Activated CD4-positive, alpha-beta T cell treated with anti-CD3 and anti-CD28 coated beads, Interleukin-10, Interleukin-2, amounts not matched to agents 100 ng/mL and 50 ng/mL, durations not matched to agents 16 hours and 8 hours (primary cell): Measurements from ENCODE around the gene PPL.
"Not testable (repeated sequence)": the region's sequence is repeated elsewhere in the genome, so short reads cannot be mapped to it uniquely, and the experiment has no call there.

ENCODE experiments used
- DNase-seq: peaks from one replicate; pipeline ENCODE4 v3.0.0-alpha.2; 2020

Gene PPL

DNA sequence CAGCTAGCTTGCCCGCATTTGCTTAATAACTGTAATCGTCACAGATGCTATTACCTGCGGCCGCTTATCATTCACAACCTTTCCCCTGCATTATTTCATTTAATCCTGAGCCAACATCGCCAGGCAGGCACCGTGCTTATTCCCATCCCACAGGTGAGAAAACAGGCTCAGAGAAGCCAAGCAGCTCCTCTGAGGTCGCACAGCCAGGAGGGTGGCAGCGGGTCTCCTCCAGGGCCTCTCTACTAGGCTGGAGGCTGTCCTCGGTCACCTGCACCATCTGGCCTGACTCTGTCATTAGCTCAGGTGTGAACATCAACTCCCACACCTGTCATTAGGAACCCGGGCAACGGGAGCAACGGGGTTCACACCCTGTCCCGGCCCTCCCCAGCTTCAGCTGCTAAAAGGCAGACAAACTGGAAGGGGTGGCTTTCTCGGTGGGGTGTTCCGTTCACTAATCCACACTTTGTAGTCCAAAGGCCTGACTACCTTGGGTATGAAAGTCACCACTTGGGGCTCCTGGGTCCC lies 3.0 kb downstream of the PPL start:
- no peak for DNase-seq

DNA sequence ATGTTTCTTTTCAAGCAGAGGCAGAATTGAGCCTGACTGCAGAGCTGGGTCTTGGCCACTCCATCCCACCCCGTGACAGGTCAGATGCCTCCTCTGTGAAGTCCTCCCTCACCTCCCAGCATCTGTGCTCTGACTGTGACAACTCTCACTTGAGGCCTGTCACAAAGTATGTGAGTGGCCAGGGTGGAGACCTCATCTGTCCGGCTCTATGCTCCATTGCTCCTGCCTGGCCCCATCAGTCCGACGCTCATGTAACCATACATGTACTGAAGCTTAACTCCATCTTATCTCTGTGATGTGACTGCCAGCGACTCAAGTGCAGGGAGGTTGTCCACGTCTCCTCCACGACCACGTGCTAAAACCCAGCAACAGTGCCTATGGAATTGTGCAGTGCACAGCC lies 3.5 kb downstream of the PPL start:
- no peak for DNase-seq

DNA sequence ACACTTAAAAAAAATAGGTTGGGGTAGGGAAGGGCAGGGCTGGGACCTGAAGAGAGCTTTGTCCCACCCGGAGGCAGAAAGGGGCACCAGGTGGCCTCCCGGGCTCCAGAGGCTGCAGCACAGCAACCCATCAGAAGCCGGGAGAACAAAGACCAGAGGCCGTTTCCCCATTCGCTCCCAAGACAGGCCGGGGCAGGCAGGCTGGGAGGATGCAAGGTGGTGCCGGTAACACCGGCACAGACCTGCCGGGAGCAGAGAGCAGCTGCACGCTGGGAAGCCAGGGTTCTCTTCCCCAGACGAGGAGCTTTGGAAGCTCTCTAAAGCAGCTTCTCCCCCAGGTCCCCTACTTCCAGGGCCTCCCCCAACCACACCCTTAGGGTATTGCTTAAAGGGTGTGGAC lies 5.6 kb downstream of the PPL start:
- no peak for DNase-seq

- not testable (repeated sequence) for DNase-seq
Observed at GRCh38 chr16:4929619-4930018, 7.3 kb downstream of the PPL start.

- no peak for DNase-seq
Observed at GRCh38 chr16:4928227-4928626, 8.7 kb downstream of the PPL start.

- DNase-seq: no peak
Observed at GRCh38 chr16:4927661-4928060, 9.3 kb downstream of the PPL start.

- DNase-seq: no peak
Observed at GRCh38 chr16:4926928-4927327, 10.0 kb downstream of the PPL start.

GRCh38 chr16:4925791-4926190 lies 11.2 kb downstream of the PPL start:
- DNase-seq: no peak

- DNase-seq: no peak
Observed at GRCh38 chr16:4925293-4925607, 11.7 kb downstream of the PPL start.

- no peak for DNase-seq
Observed at GRCh38 chr16:4924593-4925292, 12.2 kb downstream of the PPL start.

DNA sequence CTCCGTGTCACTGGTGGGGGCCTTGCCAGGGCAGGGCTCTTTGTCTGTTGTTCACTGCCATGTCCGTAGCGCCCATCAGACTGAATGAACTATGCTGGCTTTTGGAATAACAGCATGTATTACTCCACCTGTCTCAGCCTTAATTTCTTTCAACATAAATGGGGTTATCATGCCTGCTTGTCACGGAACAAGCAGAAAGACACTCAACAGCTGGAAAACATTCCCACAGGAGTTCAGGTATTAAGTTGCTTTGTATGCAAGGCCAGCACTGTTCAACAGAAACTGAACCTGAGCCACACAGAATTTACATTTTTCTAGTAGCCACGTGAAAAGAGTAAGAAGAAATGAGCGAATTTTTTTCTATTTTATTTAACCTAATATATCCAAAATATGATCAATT lies 13.1 kb downstream of the PPL start:
- no peak for DNase-seq

DNA sequence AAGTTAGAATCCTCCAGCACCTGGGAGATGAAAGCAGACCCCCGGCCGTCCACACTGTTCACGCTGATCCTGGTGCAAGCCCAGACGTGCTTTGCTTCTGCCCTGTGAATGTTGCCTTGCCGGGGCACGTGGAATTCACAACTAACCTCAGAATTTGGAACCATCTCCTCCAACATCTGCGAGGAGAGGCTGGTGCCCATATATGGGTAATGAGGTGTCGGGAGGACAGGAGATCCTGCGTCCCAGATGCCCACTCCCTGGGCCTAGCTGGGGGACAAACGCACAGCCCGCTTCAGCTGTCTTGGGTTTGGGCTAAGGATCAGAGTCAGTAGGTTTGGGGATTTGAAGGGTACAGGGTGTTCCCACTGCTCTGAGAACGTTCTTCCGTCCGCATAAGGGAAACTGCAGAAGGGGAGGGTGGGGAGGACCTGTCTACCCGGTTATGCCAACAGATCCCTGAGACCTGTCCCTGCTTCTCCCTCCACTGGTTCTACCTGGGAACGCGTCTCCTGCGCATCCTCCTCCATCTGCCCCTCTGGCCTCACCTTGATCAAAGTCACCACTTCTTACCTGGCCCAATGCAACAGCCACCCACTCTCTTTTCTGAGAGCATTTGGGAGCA lies 14.1 kb downstream of the PPL start:
- no peak for DNase-seq

DNA sequence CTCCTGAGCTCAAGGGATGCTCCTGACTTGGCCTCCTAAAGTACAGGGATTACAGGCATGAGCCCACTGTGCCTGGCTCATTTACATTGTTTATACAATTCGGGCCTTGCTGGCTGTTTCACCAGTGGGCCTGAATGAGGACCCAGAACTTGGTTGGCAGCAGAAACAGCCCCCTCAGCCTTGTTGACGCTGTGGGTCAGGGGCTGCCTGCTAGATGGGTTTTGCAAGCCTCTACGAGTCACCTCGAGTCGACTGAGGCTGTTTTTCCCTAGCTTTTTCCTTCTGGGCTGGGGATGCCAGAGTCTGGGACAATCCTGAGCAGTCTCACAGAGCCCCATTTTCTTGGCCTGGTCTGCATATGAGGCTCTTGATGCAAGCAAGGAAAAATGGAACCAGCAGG lies 16.1 kb downstream of the PPL start:
- DNase-seq: no peak

DNA sequence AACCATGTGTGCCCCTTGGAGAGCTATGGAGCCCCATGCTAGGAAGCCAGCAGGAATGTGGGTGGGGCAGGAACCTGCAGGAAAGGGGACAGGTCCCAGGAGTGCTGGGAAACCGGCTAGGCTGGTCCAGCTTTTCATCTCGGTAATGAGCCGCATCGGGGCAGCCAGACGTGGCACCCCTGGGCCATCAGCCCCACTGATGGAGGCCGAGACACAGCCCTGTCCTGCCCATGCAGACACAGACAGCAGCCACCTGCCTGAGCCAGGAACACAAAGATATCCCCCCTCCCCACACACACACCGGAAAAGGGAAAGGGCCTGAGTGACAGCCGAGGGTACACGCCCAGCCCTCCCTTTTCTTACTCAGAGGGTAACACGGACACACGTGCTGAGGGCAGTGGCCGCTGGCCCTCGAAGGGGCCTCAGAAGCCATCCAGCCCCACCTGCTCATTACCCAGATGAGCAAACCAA lies 18.1 kb downstream of the PPL start:
- no peak for DNase-seq

- DNase-seq: no peak
Observed at GRCh38 chr16:4917117-4917516, 19.8 kb downstream of the PPL start.

DNA sequence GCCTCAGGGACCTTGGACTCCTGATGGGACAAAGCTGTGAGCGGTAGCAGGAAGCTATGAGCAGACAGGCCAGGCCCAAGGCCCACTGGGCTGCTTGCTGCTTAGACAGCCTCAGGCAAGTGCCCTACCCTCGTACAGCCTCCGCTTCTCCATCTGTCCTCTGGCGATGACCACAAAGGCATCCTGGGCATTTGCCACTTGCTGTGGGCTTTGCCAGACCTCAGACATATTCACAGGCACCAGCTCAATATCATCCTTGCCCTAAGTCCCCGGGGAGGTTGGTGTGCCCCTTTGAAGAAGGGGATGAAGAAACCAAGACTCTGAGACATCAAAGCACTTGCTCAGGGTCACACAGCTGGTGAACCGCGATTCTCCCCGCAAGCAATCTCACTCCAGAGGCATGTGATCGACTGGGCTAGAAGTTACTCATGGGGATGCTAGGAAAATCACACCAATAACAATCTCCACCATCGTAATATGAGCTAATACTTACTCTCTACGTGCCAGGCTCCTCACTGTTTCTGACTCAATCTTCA lies 21.7 kb downstream of the PPL start:
- DNase-seq: no peak

- no peak for DNase-seq
Observed at GRCh38 chr16:4914528-4915225, 22.3 kb downstream of the PPL start.

DNA sequence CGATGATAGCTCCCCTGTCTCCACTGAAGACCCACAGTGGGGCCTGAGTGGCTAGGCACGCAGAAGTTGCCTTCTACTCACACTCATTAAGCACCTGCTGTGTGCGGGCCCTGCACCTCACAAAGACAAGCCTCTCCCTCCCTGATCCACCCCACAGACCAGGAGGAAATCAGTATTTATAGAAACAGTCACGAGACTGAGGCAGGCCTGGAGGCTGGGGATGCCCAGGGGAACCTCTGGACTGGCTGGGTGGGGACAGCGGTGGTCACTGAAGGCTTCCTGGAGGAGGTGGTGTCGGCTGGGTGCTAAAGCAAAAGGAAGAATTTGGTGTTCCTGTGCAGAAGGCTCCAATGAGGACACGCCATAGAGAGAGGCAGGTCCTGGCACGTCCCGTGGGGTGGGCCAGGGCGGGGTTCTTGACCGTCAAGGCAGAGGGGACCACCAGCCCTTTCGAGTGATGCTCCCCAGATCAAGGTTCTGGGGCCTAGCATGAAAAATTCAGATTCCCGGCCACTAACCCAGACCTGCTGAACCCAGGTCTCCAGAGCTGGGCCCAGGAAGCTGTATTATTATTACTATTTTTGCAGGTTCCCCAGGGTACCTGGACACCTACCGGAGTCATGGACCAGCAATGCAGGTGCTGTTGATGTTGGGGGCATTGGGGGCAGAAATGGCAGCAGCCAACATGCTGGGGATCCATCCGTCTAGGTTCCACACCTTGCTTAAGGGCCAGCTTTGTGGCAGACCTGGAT lies 23.0 kb downstream of the PPL start:
- DNase-seq: no peak

DNA sequence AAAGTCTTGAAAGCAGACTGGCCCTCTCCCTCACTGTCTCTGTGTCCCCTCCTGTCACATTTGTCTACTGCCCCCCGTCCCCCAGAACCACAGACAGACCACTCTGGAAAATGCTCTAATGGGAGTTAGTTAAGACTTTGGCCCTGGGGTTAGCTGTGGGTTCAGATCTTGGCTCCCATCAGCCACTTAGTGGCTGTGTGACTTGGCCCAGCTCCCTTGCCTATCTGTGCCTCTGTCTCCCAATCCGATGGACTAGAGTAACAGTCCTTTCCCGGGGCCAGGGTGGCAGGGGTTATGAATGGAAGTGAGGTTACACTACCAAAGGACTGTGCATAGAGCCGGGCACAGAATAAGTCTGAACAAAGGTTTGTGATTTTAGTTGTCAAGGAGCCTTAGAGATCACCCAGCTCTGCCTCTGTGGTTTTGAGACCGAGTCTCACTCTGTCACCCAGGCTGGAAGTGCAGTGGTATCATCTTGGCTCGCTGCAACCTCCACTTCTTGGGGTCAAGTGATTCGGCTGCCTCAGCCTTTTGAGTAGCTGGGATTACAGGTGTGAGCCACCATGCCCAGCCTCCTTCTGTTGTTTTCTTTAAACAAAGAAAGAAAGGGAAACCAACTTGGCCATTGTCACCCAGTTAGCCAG lies 23.7 kb downstream of the PPL start:
- no peak for DNase-seq

- DNase-seq: no peak
Observed at GRCh38 chr16:4911970-4912386, 25.0 kb downstream of the PPL start.

DNA sequence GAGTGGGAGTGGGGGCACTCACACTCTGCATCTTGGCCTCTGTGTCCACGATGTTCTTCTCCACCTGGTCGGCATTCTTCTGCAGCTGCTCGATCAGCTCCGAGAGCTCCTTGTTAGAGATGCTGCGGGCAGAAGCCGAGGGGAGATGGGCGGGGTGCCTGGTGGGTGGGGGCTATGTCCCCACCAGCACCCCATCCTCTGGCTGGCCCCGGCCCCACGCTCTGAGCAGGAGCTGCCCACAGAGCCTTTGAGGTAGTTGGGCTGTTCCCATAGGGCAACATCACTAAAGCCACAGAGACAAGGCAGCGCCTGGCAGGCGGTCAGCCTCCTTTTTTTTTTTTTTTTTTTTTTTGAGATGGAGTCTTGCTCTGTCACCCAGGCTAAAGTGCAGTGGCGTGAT lies 26.1 kb downstream of the PPL start:
- no peak for DNase-seq

DNA sequence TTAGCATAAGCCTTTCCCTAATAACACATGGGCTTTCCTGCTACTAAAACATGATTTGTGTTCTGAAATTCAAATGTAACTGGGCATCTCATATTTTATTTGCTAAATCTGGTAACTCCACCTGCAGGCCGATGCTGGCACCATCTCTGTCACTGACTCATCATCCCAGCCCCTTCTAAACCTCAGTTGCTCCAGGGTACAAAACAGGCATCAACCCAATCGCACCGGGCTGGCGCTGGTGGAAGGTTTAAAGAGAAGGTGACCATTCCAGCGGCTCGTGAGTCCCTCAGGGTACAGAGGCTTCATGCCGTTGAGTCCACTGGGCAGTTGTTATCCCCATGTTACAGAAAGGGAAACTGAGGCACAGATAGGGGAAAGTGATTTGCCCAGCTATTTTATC lies 27.1 kb downstream of the PPL start:
- no peak for DNase-seq
